GM10248 (cell line): ENCODE results near the gene ZNF646.

ENCODE experiments used
- CTCF ChIA-PET: fragments of 300-600 bp; sonication (Branson Sonifier 250); formaldehyde crosslinking; extraction: SDS; loops from one replicate; lab custom pipeline; 2021; ENCODE audit warnings: antibody characterized with exemption; lab: Yijun Ruan, JAX
- POLR2A ChIA-PET: fragments of 350-650 bp; sonication (Branson Sonifier 250); formaldehyde crosslinking; extraction: SDS; loops from one replicate; lab custom pipeline; 2020; ENCODE audit warnings: antibody characterized with exemption; lab: Yijun Ruan, JAX
- DNase-seq: peaks from one replicate; pipeline ENCODE4 v3.0.0; 2012; ENCODE audit errors: extremely low spot score
- CTCF ChIP-seq: IDR thresholded peaks from 2 replicates; pipeline ENCODE4 v1.5.1; 2012; ENCODE audit warnings: mild to moderate bottlenecking, low read depth; ENCODE audit errors: extremely low read depth, missing control alignments, control extremely low read depth

Gene ZNF646

GRCh38 chr16:31043352-31043751 lies 30.9 kb upstream of the ZNF646 start:
- POLR2A ChIA-PET: no interaction called here
- CTCF ChIA-PET: interaction anchor here (1.3 to 1.9 kb wide), 2 partner anchors 16 to 31 kb away, joined by 3 to 4 read pairs; partner anchors contain the start of genes ZNF646 and ZNF668
- TF ChIP-seq CTCF: no peak

DNA sequence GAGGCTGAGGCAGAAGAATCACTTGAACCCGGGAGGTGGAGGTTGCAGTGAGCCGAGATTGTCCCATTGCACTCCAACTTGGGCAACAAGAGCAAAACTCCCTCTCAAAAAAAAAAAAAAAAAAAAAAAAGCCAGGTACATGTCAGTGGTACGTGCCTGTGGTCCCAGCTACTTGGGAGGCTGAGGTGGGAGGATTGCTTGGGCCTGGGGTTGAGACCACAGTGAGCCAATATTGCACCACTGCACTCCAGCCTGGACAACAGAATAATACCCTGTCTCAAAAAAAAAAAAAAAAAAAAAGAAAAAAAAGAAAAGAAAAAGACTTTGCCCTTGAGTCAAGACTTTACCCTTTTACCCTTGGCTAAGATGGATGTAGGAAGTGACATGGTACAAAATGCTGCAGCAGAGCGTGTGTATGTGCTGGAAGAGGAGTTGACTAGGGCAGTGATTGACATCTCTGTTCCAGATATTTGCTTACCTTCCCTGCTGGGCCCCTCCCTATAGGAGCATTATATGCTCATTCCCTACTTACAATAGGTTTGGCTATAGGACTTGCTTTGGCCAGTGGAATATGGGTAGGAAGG lies 30.2 kb upstream of the ZNF646 start:
- ChIA-PET POLR2A (no interaction called here), CTCF (no interaction called here)
- no peak for DNase-seq
- no peak for TF ChIP-seq CTCF

More at GRCh38 chr16:31043352-31043751, 30.9 kb upstream of the ZNF646 start:
- DNase-seq: no peak

DNA sequence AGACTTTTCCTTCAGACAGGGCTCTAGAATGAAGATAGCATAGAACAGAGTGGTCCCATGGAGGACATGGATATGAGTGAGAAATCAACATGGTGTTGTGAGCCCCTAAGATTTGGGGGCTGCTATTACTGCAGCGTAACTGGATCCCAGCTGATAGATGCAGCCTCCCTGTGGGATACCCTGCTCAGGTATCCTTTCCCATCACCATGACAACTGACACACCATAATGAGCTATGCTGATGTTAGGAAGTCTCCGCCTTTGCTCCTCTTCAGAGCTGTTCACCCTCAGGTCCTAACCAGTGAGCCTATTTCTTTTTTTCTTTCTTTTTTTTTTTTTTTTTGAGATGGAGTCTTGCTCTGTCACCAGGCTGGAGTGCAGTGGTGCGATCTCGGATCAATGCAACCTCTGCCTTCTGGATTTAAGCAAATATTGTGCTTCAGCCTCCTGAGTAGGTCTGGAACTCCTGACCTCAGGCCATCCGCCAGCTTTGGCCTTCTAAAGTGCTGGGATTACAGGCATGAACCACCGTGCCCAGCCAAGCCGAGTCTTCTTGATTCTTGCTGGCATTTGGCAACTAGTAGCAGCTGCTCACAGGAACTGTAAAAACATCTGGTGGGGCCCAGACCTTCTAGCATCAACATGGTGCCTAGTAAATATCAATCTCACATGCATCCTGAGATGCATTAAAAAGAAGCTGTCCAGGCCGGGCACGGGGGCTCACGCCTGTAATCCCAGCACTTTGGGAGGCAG lies 23.8 kb upstream of the ZNF646 start:
- TF ChIP-seq CTCF: no peak
- ChIA-PET POLR2A (interaction anchor here (0.6 kb wide), 1 partner anchor 34 kb away, joined by 3 read pairs; no protein-coding TSS in a partner anchor), CTCF (interaction anchor here (0.9 to 1.3 kb wide), 2 partner anchors 9 to 14 kb away, joined by 3 to 5 read pairs; no protein-coding TSS in a partner anchor)
- DNase-seq: no peak

DNA sequence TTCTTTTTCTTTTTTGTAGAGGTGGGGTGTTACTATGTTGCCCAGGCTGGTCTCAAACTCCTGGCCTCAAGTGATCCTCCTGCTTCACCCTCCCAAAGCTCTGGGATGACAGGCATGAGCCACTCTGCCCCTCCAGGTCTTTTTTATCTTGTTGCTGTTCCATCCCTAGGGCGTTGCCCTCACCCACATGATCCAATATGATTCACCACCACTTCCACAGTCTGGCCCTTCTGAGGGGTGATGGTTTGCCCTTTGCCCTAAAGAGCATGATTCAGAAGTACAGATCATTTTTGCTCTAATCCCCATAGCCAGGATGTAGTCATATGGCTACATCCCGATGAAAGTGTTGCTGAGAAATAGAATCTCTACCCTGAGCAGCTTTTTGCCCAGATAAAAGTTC lies 22.1 kb upstream of the ZNF646 start:
- ChIA-PET CTCF (no interaction called here), POLR2A (no interaction called here)
- TF ChIP-seq CTCF: no peak
- no peak for DNase-seq

DNA sequence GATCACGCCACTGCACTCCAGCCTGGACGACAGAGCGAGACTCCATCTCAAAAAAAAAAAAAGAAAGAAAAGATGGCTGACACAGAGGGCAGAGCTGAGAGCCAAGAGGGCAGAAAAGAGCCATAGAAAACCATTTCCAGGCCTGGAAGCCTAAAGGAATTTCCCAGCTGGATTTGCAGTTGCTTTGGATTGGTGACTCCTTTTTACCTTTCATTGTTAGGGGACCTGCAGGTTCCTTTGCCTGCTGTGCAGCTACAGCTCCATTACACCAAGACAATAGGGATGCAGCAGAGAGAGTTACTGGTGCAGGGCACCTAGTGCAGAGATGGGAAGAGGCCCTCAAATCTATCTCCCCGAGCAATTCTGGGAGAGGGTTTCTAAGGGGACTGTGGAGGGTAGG lies 18.6 kb upstream of the ZNF646 start:
- ChIA-PET CTCF (no interaction called here), POLR2A (no interaction called here)
- no peak for TF ChIP-seq CTCF
- DNase-seq: no peak

- TF ChIP-seq CTCF: no peak
- no peak for DNase-seq
- ChIA-PET CTCF (interaction anchor here (1.0 kb wide), 2 partner anchors 10 to 103 kb away, joined by 3 read pairs; partner anchors contain the start of gene SETD1A), POLR2A (no interaction called here)
These were observed 13.0 kb upstream of the ZNF646 start for GRCh38 chr16:31061126-31061812.
